Activated B cell treated with CpG ODN at 0.5 μM for 24 hours (primary cell): ENCODE measurements around the gene CHST8. TPM values are rescaled to one million over a fixed set of nuclear protein-coding genes. Genes with fewer than 3 reads are reported as not detected.

Experiments used
- ATAC-seq: fragments of 200-7000 bp; cut with Tn5 transposase; one replicate; pipeline ENCODE4 v1.10.0; 2021; ENCODE audit warnings: low read depth, mild to moderate bottlenecking, moderate library complexity
- CTCF ChIA-PET: fragments of 350-600 bp; sonication (Branson Sonifier 250); formaldehyde crosslinking; loops from one replicate; lab custom pipeline; 2021; ENCODE audit warnings: antibody characterized with exemption; lab: Charles Lee
- POLR2A ChIA-PET: fragments of 350-600 bp; sonication (Branson Sonifier 250); formaldehyde crosslinking; loops from one replicate; lab custom pipeline; 2021; ENCODE audit warnings: antibody characterized with exemption; lab: Charles Lee
- DNase-seq: peaks from one replicate; pipeline ENCODE4 v3.0.0; 2022
- H3K27ac Mint-ChIP-seq: one replicate; pipeline ENCODE4 v1.8.0; 2020; ENCODE audit warnings: mixed read lengths
- H3K27me3 Mint-ChIP-seq: one replicate; pipeline ENCODE4 v1.8.0; 2021; ENCODE audit warnings: mixed read lengths
- H3K36me3 Mint-ChIP-seq: one replicate; pipeline ENCODE4 v1.8.0; 2021; ENCODE audit warnings: low read depth, mixed read lengths
- H3K4me1 Mint-ChIP-seq: one replicate; pipeline ENCODE4 v1.8.0; 2021; ENCODE audit warnings: mixed read lengths
- H3K4me3 Mint-ChIP-seq: one replicate; pipeline ENCODE4 v1.8.0; 2020; ENCODE audit warnings: mild to moderate bottlenecking, mixed read lengths
- H3K9me3 Mint-ChIP-seq: one replicate; pipeline ENCODE4 v1.8.0; 2020; ENCODE audit warnings: mixed read lengths
- CTCF ChIP-seq: fragments of 200-600 bp; IDR thresholded peaks from one replicate; pipeline ENCODE4 v1.8.0; 2022; ENCODE audit warnings: antibody characterized with exemption, mild to moderate bottlenecking
- intact Hi-C: fragments of 100-400 bp; cut with micrococcal nuclease; formaldehyde crosslinking; loops from one replicate; pipeline ENCODE4 v1.15.1; 2024
- total RNA-seq: library from RNA; stranded (reverse); gene quantifications from 2 replicates; pipeline ENCODE4 v1.2.3, GENCODE V29; 2022

CHST8 gene
- total RNA-seq, 1 donor from 2014 or later: not detected

DNA sequence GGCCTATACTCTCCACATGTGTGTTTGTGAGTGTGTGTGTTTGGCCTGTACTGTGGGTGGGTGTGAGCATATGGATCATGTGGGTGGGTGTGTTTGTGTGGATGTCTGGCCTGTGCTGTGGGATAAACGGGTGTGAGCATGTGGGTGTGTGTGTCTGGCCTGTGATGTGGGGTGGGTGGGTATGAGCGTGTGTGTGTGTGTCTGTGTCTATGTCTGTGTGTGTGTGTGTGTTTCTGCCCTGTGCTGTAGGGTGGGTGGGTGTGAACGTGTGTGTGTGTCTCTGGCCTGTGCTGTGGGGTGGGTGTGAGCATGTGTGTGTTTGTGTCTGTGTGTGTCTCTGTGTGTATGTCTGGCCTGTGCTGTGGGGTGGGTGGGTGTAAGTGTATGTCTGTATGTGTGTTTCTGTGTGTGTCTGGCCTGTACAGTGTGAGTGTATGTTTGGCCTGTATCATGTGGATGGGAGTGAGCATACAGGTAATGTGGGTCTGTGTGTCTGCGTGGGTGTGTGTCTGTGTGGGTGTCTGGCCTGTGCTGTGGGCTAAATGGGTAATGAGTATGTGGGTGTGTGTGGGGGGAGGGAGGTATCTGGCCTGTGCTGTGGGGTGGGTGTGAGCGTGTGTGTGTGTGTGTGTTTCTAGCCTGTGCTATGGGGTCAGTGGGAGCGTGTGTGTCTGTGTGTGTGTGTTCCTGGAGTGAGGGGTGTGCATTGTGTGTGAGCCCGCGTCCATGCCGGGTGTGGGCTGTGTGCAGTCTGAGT, 154.2 kb downstream of the CHST8 start:
- no peak overlapping the region for H3K27ac Mint-ChIP-seq
- peaks cover 3% of the 10 kb centered on the region for H3K4me1 Mint-ChIP-seq
- no peak overlapping the region for H3K4me3 Mint-ChIP-seq
- no peak for DNase-seq
- H3K36me3 Mint-ChIP-seq: no peaks in the 10 kb centered on the region
- CTCF ChIA-PET: no interaction called here
- peaks cover 24% of the 10 kb centered on the region for H3K27me3 Mint-ChIP-seq
- POLR2A ChIA-PET: no interaction called here
- H3K9me3 Mint-ChIP-seq: no peaks in the 10 kb centered on the region
- no peak for ATAC-seq
- intact Hi-C loops: loop anchor here (5.0 kb wide), 1 partner anchor 571 kb away; no protein-coding TSS in a partner anchor
- TF ChIP-seq CTCF: no peak

- H3K27ac Mint-ChIP-seq: no peak overlapping the region
- ATAC-seq (no peak), DNase-seq (no peak)
- H3K27me3 Mint-ChIP-seq: peaks cover 27% of the 10 kb centered on the region
- no peak for TF ChIP-seq CTCF
- H3K4me1 Mint-ChIP-seq: peaks cover 3% of the 10 kb centered on the region
- CTCF ChIA-PET: interaction anchor here (0.7 to 3.2 kb wide), 24 partner anchors 8 to 1062 kb away, joined by 3 to 42 read pairs (median 4); no protein-coding TSS in a partner anchor
- POLR2A ChIA-PET: interaction anchor here (0.6 kb wide), 1 partner anchor 805 kb away, joined by 5 read pairs; the partner anchor contains the start of gene FAAP24
- no peaks in the 10 kb centered on the region for H3K36me3 Mint-ChIP-seq
- no peaks in the 10 kb centered on the region for H3K9me3 Mint-ChIP-seq
- H3K4me3 Mint-ChIP-seq: no peak overlapping the region
- intact Hi-C loops: loop anchor here (5.0 kb wide), 1 partner anchor 570 kb away; no protein-coding TSS in a partner anchor
Observed at GRCh38 chr19:33777351-33777750, 155.6 kb downstream of the CHST8 start.

- Mint-ChIP-seq H3K36me3 (no peaks in the 10 kb centered on the region), H3K27me3 (peaks cover 29% of the 10 kb centered on the region), H3K27ac (no peak overlapping the region), H3K9me3 (no peaks in the 10 kb centered on the region), H3K4me1 (peaks cover 3% of the 10 kb centered on the region), H3K4me3 (no peak overlapping the region)
- CTCF ChIA-PET: interaction anchor here (0.7 to 3.2 kb wide), 26 partner anchors 9 to 1061 kb away, joined by 3 to 42 read pairs (median 4); no protein-coding TSS in a partner anchor
- ATAC-seq (no peak), DNase-seq (no peak)
- POLR2A ChIA-PET: interaction anchor here (0.6 kb wide), 1 partner anchor 805 kb away, joined by 5 read pairs; the partner anchor contains the start of gene FAAP24
- intact Hi-C loops: loop anchor here (1.0 to 5.0 kb wide), 7 partner anchors 43 to 935 kb away; partner anchors contain the start of gene PEPD
- TF ChIP-seq CTCF: no peak
Observed at GRCh38 chr19:33777753-33778088, 156.0 kb downstream of the CHST8 start.

- no peak overlapping the region for H3K4me3 Mint-ChIP-seq
- H3K27me3 Mint-ChIP-seq: peaks cover 29% of the 10 kb centered on the region
- intact Hi-C loops: loop anchor here (1.0 to 5.0 kb wide), 7 partner anchors 42 to 935 kb away; partner anchors contain the start of gene PEPD
- DNase-seq (peak; percentile 89), ATAC-seq (peak; percentile 98)
- H3K9me3 Mint-ChIP-seq: no peaks in the 10 kb centered on the region
- peaks cover 3% of the 10 kb centered on the region for H3K4me1 Mint-ChIP-seq
- TF ChIP-seq CTCF: peak; percentile 98
- no peak overlapping the region for H3K27ac Mint-ChIP-seq
- ChIA-PET POLR2A (interaction anchor here (0.6 kb wide), 1 partner anchor 806 kb away, joined by 5 read pairs; the partner anchor contains the start of gene FAAP24), CTCF (interaction anchor here (0.6 to 3.2 kb wide), 27 partner anchors 9 to 1061 kb away, joined by 3 to 42 read pairs (median 4); no protein-coding TSS in a partner anchor)
- no peaks in the 10 kb centered on the region for H3K36me3 Mint-ChIP-seq
Observed at GRCh38 chr19:33778089-33778791, 156.5 kb downstream of the CHST8 start.
